Prostate gland (tissue), 2 donors: ENCODE results near the gene KANSL1.

Source experiments
- CTCF ChIP-seq, 4 experiments: fragments of 200-600 bp in 2 of 4; fragments of 450-650 bp in 2 of 4; sonication (generic) in 2 of 4; IDR thresholded peaks; 1 replicate in 3 of 4; 2 replicates in 1 of 4; pipeline ENCODE4 v1.5.1; 2016 to 2019; ENCODE audit warnings: antibody characterized with exemption in 4 of 4, mild to moderate bottlenecking in 2 of 4, moderate library complexity in 2 of 4
- POLR2A ChIP-seq: fragments of 450-650 bp; IDR thresholded peaks from one replicate; pipeline ENCODE4 v1.6.1; 2016; ENCODE audit warnings: antibody characterized with exemption, mild to moderate bottlenecking
- POLR2AphosphoS5 ChIP-seq: sonication (generic); formaldehyde crosslinking; IDR thresholded peaks from one replicate; pipeline ENCODE4 v1.6.1; 2017; ENCODE audit warnings: antibody characterized with exemption

- TF ChIP-seq CTCF (IDR thresholded peaks at IDR 0.05) (no peak), POLR2AphosphoS5 (no peak), POLR2A (no peak)
These were observed 192.5 kb downstream of the KANSL1 start for GRCh38 chr17:46000757-46001156.
